ENCODE measurements around the gene CAPN2. TPM values are rescaled to one million over a fixed set of nuclear protein-coding genes. Genes with fewer than 3 reads are reported as not detected.

Gene CAPN2
- polyA plus RNA-seq, 4 donors: 47.0 to 115 (median 68.8) TPM

DNA sequence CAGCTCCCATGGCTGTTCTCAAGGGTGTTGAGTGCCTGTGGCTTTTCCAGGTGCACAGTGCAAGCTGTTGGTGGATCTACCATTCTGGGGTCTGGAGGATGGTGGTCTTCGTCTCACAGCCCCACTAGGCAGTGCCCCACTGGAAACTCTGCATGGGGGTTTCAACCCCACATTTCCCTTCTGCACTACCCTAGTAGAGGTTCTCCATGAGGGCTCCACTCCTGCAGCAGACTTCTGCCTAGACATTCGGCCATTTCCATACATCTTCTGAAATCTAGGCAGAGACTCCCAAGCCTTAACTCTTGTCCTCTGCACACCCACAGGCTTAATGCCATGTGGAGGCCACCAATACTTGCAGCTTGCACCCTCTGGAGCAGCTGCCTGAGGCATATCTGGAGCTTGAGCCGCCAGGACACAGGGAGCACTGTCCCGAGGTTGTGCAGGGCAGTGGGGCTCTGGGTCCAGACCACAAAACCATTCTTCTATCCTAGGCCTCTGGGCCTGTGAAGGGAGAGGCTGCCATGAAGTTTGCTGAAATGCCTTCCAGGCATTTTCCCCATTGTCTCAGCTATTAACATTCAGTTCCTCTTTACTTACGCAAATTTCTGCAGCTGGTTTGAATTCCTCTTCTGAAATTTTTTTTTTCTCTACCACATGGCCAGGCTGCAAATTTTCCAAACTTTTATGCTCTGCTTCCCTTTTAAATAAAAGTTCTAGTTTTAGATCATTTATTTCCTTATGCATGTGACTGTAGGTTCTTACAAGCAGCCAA lies 38.0 kb upstream of the CAPN2 start:
- H3K27me3 ChIP-seq (ENCODE audit: control insufficient read depth in 3 of 3, insufficient read depth in 3 of 3, low read length in 3 of 3): no peaks in the 10 kb centered on the region
- peaks cover 0 to 8% of the 10 kb centered on the region in 2 donors for H3K9me3 ChIP-seq (ENCODE audit: control insufficient read depth in 2 of 2, insufficient read depth in 1 of 2, low read depth in 1 of 2, low read length in 1 of 2)
- H3K27ac ChIP-seq (ENCODE audit: low read depth in 1 of 3, low read length in 2 of 3): no peak overlapping the region
- H3K36me3 ChIP-seq (ENCODE audit: control insufficient read depth in 3 of 3, insufficient read depth in 2 of 3, low read depth in 1 of 3, low read length in 3 of 3): no peaks in the 10 kb centered on the region
- DNase-seq (no peak), FAIRE-seq (no peak)
- 72 to 74% (median 73%) methylated on average over 5 of the region's 5 CpGs for WGBS, 3 donors
- no peak overlapping the region for H3K4me3 ChIP-seq (ENCODE audit: low read depth in 1 of 3, low read length in 3 of 3)
- H3K4me1 ChIP-seq (ENCODE audit: control insufficient read depth in 3 of 3, insufficient read depth in 2 of 3, low read depth in 1 of 3, low read length in 2 of 3): no peaks in the 10 kb centered on the region

DNA sequence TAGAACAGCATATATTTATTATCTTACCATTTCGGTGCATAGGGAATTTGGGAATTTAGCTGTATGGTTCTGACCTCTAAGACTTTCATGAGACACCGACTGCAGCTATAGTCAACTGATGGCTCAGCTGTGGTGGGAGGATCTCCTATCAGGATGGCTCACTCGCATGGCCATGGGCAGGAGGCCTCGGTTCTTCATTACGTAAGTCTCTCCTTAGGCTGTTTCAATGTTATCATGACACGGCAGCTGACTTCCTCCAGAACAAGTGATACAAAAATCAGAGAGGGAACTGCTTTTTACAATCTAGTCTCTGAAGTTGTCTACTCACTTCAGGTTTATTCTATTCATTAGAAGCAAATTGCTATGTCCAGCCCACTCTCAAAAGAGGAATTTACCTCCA lies 33.5 kb upstream of the CAPN2 start:
- FAIRE-seq (no peak), DNase-seq (no peak)
- Histone ChIP-seq H3K27ac (ENCODE audit: low read depth in 1 of 3, low read length in 2 of 3) (no peak overlapping the region), H3K4me3 (ENCODE audit: low read depth in 1 of 3, low read length in 3 of 3) (no peak overlapping the region), H3K27me3 (ENCODE audit: control insufficient read depth in 3 of 3, insufficient read depth in 3 of 3, low read length in 3 of 3) (peaks cover 0 to 4% (median 2%) of the 10 kb centered on the region in 3 donors), H3K9me3 (ENCODE audit: control insufficient read depth in 2 of 2, insufficient read depth in 1 of 2, low read depth in 1 of 2, low read length in 1 of 2) (peaks cover 0 to 7% of the 10 kb centered on the region in 2 donors), H3K36me3 (ENCODE audit: control insufficient read depth in 3 of 3, insufficient read depth in 2 of 3, low read depth in 1 of 3, low read length in 3 of 3) (no peaks in the 10 kb centered on the region), H3K4me1 (ENCODE audit: control insufficient read depth in 3 of 3, insufficient read depth in 2 of 3, low read depth in 1 of 3, low read length in 2 of 3) (no peaks in the 10 kb centered on the region)
- WGBS, 3 donors: 74 to 82% (median 79%) methylated on average over 6 of the region's 6 CpGs

DNA sequence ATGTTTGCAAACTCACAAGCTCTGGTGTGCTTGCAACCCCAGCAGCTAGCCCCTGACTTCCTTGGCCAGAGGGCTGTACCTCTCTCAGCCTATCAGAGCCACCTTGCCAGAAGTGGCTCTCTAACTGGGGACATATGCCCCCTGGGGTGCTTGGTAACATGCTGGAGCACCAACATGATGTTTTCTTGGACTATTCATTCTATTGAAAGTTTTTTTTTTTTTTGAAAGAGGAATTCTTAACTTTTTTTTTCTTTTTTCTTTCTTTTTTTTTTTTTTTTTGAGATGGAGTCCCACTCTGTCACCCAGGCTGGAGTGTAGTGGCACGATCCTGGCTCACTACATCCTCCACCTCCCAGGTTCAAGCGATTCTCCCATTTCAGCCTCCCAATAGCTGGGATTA lies 32.2 kb upstream of the CAPN2 start:
- Histone ChIP-seq H3K27me3 (ENCODE audit: control insufficient read depth in 3 of 3, insufficient read depth in 3 of 3, low read length in 3 of 3) (peaks cover 0 to 4% (median 2%) of the 10 kb centered on the region in 3 donors), H3K27ac (ENCODE audit: low read depth in 1 of 3, low read length in 2 of 3) (no peak overlapping the region), H3K4me1 (ENCODE audit: control insufficient read depth in 3 of 3, insufficient read depth in 2 of 3, low read depth in 1 of 3, low read length in 2 of 3) (no peaks in the 10 kb centered on the region), H3K4me3 (ENCODE audit: low read depth in 1 of 3, low read length in 3 of 3) (no peak overlapping the region), H3K9me3 (ENCODE audit: control insufficient read depth in 2 of 2, insufficient read depth in 1 of 2, low read depth in 1 of 2, low read length in 1 of 2) (no peaks in the 10 kb centered on the region), H3K36me3 (ENCODE audit: control insufficient read depth in 3 of 3, insufficient read depth in 2 of 3, low read depth in 1 of 3, low read length in 3 of 3) (no peaks in the 10 kb centered on the region)
- DNase-seq: no peak
- FAIRE-seq: no peak
- whole genome bisulfite sequencing, 3 donors: 81 to 95% (median 90%) methylated on average over 2 of the region's 2 CpGs

DNA sequence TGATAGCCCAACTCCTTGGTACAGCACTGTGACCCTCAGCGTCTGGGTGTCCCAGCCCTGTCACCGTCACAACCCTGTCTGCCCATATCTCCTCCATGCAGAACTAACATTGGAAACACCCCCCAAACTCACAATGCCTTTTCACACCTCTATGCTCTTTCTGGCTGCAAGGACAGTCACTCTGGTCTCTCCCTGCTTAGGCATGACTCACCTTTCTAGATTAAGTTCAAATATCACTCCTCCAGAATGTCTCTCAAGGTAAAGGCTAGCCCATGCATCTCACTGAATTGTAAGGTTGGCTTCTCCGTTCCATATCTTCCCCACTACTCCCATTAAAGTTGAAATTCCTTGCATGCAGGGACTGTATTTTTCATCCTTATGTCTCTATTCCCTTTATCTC lies 29.8 kb upstream of the CAPN2 start:
- H3K36me3 ChIP-seq (ENCODE audit: control insufficient read depth in 3 of 3, insufficient read depth in 2 of 3, low read depth in 1 of 3, low read length in 3 of 3): no peaks in the 10 kb centered on the region
- WGBS, 3 donors: 84 to 92% (median 91%) methylated on average over 3 of the region's 3 CpGs
- H3K4me1 ChIP-seq (ENCODE audit: control insufficient read depth in 3 of 3, insufficient read depth in 2 of 3, low read depth in 1 of 3, low read length in 2 of 3): no peaks in the 10 kb centered on the region
- DNase-seq (no peak), FAIRE-seq (no peak)
- no peak overlapping the region for H3K27ac ChIP-seq (ENCODE audit: low read depth in 1 of 3, low read length in 2 of 3)
- peaks cover 0 to 4% (median 2%) of the 10 kb centered on the region in 3 donors for H3K27me3 ChIP-seq (ENCODE audit: control insufficient read depth in 3 of 3, insufficient read depth in 3 of 3, low read length in 3 of 3)
- no peak overlapping the region for H3K4me3 ChIP-seq (ENCODE audit: low read depth in 1 of 3, low read length in 3 of 3)
- H3K9me3 ChIP-seq (ENCODE audit: control insufficient read depth in 2 of 2, insufficient read depth in 1 of 2, low read depth in 1 of 2, low read length in 1 of 2): no peaks in the 10 kb centered on the region

DNA sequence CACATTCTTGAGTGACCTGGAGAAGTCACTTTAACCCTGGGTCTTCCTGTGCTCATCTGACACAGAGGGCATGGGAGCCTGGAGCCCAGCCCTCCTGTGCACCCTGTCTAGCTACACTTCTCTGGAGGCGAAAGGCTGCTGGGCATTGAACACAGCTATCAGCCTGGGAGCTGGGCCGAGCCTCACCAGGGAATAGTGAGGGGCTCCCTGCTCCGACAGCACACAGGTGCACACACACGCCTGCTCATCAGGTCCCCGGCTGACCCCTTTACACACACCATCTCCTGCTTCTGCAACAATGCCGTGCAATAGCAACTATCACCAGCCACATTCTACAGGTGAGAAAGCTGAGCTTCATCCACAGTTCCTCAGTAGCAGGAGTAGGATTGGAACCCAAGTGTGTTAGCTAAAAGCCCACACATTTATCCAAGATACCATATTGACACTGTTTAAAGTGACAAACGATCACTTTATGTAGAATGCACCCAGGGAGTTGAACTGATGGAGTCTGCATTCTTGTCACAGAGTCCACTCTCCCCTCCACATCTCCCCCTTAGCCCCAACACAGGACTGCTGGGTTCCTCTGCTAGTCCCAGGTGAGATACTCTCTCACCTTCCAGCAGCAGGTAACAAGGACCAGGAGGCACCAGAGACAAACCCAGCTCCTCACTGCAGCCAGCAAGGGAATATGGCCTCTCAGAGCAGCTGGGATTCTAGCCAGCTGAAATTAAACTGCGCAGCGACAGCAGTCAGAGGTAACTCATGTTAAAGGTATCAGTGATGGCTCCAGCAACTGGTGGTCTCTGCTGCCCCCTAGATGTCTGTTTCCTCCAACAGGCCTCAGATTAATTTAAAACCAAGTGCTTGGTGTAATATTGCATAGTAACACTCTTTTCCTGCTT lies 28.5 kb upstream of the CAPN2 start:
- no peaks in the 10 kb centered on the region for H3K9me3 ChIP-seq (ENCODE audit: control insufficient read depth in 2 of 2, insufficient read depth in 1 of 2, low read depth in 1 of 2, low read length in 1 of 2)
- no peak overlapping the region for H3K27ac ChIP-seq (ENCODE audit: low read depth in 1 of 3, low read length in 2 of 3)
- WGBS, 3 donors: 64 to 65% (median 65%) methylated on average over 9 of the region's 9 CpGs
- H3K4me3 ChIP-seq (ENCODE audit: low read depth in 1 of 3, low read length in 3 of 3): no peak overlapping the region
- no peaks in the 10 kb centered on the region for H3K4me1 ChIP-seq (ENCODE audit: control insufficient read depth in 3 of 3, insufficient read depth in 2 of 3, low read depth in 1 of 3, low read length in 2 of 3)
- peak; percentile 71 to 73 for DNase-seq
- no peaks in the 10 kb centered on the region for H3K36me3 ChIP-seq (ENCODE audit: control insufficient read depth in 3 of 3, insufficient read depth in 2 of 3, low read depth in 1 of 3, low read length in 3 of 3)
- FAIRE-seq: no peak
- H3K27me3 ChIP-seq (ENCODE audit: control insufficient read depth in 3 of 3, insufficient read depth in 3 of 3, low read length in 3 of 3): peaks cover 0 to 4% (median 2%) of the 10 kb centered on the region in 3 donors

DNA sequence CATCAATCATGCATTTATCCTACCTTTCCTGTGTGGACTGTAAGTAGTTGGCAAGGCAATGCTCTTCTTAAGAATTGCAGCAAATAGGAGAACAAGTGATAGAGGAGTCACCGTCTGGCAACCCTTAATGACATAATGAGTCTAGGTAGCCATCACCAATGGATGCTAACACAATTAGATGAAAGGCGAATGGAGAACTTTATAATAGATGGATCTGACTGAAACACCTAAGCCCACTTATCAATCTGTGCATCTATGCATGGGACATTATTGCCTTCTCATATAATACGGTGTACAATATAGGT lies 27.9 kb upstream of the CAPN2 start:
- Histone ChIP-seq H3K4me3 (ENCODE audit: low read depth in 1 of 3, low read length in 3 of 3) (no peak overlapping the region), H3K4me1 (ENCODE audit: control insufficient read depth in 3 of 3, insufficient read depth in 2 of 3, low read depth in 1 of 3, low read length in 2 of 3) (no peaks in the 10 kb centered on the region), H3K27me3 (ENCODE audit: control insufficient read depth in 3 of 3, insufficient read depth in 3 of 3, low read length in 3 of 3) (peaks cover 0 to 4% (median 2%) of the 10 kb centered on the region in 3 donors), H3K9me3 (ENCODE audit: control insufficient read depth in 2 of 2, insufficient read depth in 1 of 2, low read depth in 1 of 2, low read length in 1 of 2) (no peaks in the 10 kb centered on the region), H3K27ac (ENCODE audit: low read depth in 1 of 3, low read length in 2 of 3) (no peak overlapping the region), H3K36me3 (ENCODE audit: control insufficient read depth in 3 of 3, insufficient read depth in 2 of 3, low read depth in 1 of 3, low read length in 3 of 3) (no peaks in the 10 kb centered on the region)
- FAIRE-seq: no peak
- no peak for DNase-seq
- WGBS, 3 donors: 67 to 75% (median 68%) methylated on average over 3 of the region's 3 CpGs

DNA sequence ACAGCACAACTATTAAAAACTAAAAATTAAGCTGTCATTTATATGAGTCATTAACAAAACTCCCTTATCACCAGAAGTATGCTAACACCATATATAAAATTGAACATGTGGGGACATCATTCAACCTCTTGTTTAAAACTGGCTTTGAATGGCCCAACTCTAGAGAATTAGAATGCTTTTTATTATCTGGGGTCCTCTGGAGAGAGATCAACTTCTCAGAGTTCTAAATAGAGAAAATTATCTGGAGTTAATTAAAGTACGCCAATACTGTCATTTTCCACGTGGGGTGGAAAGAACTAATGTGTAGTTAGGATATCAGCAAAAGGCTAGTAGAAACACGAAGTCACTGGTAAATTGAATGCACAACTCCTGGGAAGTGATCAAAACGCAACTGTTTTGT lies 21.2 kb upstream of the CAPN2 start:
- no peak for DNase-seq
- no peak overlapping the region for H3K4me3 ChIP-seq (ENCODE audit: low read depth in 1 of 3, low read length in 3 of 3)
- no peaks in the 10 kb centered on the region for H3K27me3 ChIP-seq (ENCODE audit: control insufficient read depth in 3 of 3, insufficient read depth in 3 of 3, low read length in 3 of 3)
- H3K36me3 ChIP-seq (ENCODE audit: control insufficient read depth in 3 of 3, insufficient read depth in 2 of 3, low read depth in 1 of 3, low read length in 3 of 3): no peaks in the 10 kb centered on the region
- peaks cover 0 to 3% (median 0%) of the 10 kb centered on the region in 3 donors for H3K4me1 ChIP-seq (ENCODE audit: control insufficient read depth in 3 of 3, insufficient read depth in 2 of 3, low read depth in 1 of 3, low read length in 2 of 3)
- no peaks in the 10 kb centered on the region for H3K9me3 ChIP-seq (ENCODE audit: control insufficient read depth in 2 of 2, insufficient read depth in 1 of 2, low read depth in 1 of 2, low read length in 1 of 2)
- no peak overlapping the region for H3K27ac ChIP-seq (ENCODE audit: low read depth in 1 of 3, low read length in 2 of 3)
- no peak for FAIRE-seq
- 74 to 85% (median 74%) methylated on average over 4 of the region's 4 CpGs for WGBS, 3 donors

DNA sequence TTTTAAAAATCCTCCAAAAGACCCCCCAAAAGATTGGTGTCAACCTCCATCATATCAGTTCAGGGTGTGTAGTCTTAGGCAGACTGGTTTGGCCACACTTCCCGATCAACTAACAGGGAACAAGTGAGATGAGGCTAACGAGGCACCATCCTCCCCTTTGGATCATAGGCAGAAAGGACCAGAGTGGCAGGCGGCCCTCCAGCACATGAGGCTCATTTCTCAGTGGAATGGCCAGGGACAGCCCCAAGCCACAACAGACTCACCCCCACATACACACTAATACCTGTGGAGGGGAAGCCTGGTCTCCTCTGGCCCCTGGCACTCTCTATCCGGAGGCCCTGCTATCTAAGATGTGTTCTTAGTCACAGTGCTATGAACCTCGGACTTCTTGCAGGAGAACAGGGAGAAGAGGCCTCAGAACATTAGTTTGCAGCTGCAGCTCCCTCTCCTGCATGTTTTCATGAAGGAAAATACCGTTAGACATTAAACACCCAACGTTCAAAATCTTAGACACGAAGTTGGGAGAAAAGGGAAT lies 17.3 kb upstream of the CAPN2 start:
- FAIRE-seq: no peak
- H3K36me3 ChIP-seq (ENCODE audit: control insufficient read depth in 3 of 3, insufficient read depth in 2 of 3, low read depth in 1 of 3, low read length in 3 of 3): no peaks in the 10 kb centered on the region
- no peak overlapping the region for H3K27ac ChIP-seq (ENCODE audit: low read depth in 1 of 3, low read length in 2 of 3)
- H3K9me3 ChIP-seq (ENCODE audit: control insufficient read depth in 2 of 2, insufficient read depth in 1 of 2, low read depth in 1 of 2, low read length in 1 of 2): no peaks in the 10 kb centered on the region
- peaks cover 0 to 4% (median 0%) of the 10 kb centered on the region in 3 donors for H3K4me1 ChIP-seq (ENCODE audit: control insufficient read depth in 3 of 3, insufficient read depth in 2 of 3, low read depth in 1 of 3, low read length in 2 of 3)
- peak; percentile 36 to 52 for DNase-seq
- H3K27me3 ChIP-seq (ENCODE audit: control insufficient read depth in 3 of 3, insufficient read depth in 3 of 3, low read length in 3 of 3): no peaks in the 10 kb centered on the region
- no peak overlapping the region for H3K4me3 ChIP-seq (ENCODE audit: low read depth in 1 of 3, low read length in 3 of 3)
- 35 to 57% (median 45%) methylated on average over 8 of the region's 8 CpGs for WGBS, 3 donors

Data from small intestine (tissue), 7 donors.